Brain pericyte (primary cell): ENCODE measurements around the gene SYTL2.
"Not testable (repeated sequence)": the region's sequence is repeated elsewhere in the genome, so short reads cannot be mapped to it uniquely, and the experiment has no call there.

Experiments
- DNase-seq: peaks from one replicate; pipeline ENCODE4 v3.0.0-alpha.2; 2012; ENCODE audit warnings: low read depth, low spot score

Gene SYTL2

GRCh38 chr11:85810871-85811611 lies at the start of gene SYTL2:
Gene SYTL2, minus strand, starts transcription at chr11:85811141. Its CDS starts 53,416 bp downstream, at chr11:85757725.
- DNase-seq: no peak

- DNase-seq: not testable (repeated sequence)
These were observed 48.6 kb upstream of the SYTL2 start for GRCh38 chr11:85859541-85859940.

GRCh38 chr11:85857098-85857497 lies 46.2 kb upstream of the SYTL2 start:
- no peak for DNase-seq

GRCh38 chr11:85855341-85855656 lies 44.4 kb upstream of the SYTL2 start, which contains the start of gene CCDC83:
Gene CCDC83, plus strand, starts transcription at chr11:85855383. Its CDS starts 9,741 bp downstream, at chr11:85865124.
- DNase-seq: no peak

- DNase-seq: peak; percentile 80
These were observed 43.8 kb upstream of the SYTL2 start for GRCh38 chr11:85854557-85855340.

GRCh38 chr11:85854212-85854556 lies 43.2 kb upstream of the SYTL2 start:
- DNase-seq: no peak

GRCh38 chr11:85853541-85853940 lies 42.6 kb upstream of the SYTL2 start:
- DNase-seq: not testable (repeated sequence)

GRCh38 chr11:85852754-85853153 lies 41.8 kb upstream of the SYTL2 start:
- not testable (repeated sequence) for DNase-seq

GRCh38 chr11:85848556-85848955 lies 37.6 kb upstream of the SYTL2 start:
- DNase-seq: no peak

- DNase-seq: no peak
These were observed 37.1 kb upstream of the SYTL2 start for GRCh38 chr11:85848006-85848405.

GRCh38 chr11:85847436-85847835 lies 36.5 kb upstream of the SYTL2 start:
- DNase-seq: no peak

- DNase-seq: no peak
These were observed 34.2 kb upstream of the SYTL2 start for GRCh38 chr11:85845124-85845631.

- no peak for DNase-seq
These were observed 33.6 kb upstream of the SYTL2 start for GRCh38 chr11:85844439-85845123.

GRCh38 chr11:85843929-85844328 lies 33.0 kb upstream of the SYTL2 start:
- DNase-seq: no peak

GRCh38 chr11:85840932-85841331 lies 30.0 kb upstream of the SYTL2 start:
- DNase-seq: not testable (repeated sequence)

- DNase-seq: no peak
These were observed 24.8 kb upstream of the SYTL2 start for GRCh38 chr11:85835729-85836128.

GRCh38 chr11:85835263-85835662 lies 24.3 kb upstream of the SYTL2 start:
- DNase-seq: no peak

GRCh38 chr11:85831050-85831449 lies 20.1 kb upstream of the SYTL2 start:
- no peak for DNase-seq

GRCh38 chr11:85829172-85829571 lies 18.2 kb upstream of the SYTL2 start:
- DNase-seq: no peak

- no peak for DNase-seq
These were observed 17.7 kb upstream of the SYTL2 start for GRCh38 chr11:85828640-85828978.

GRCh38 chr11:85827748-85828639 lies 17.1 kb upstream of the SYTL2 start:
- DNase-seq: peak; percentile 53
